Measurements from ENCODE around the gene THG1L. TPM values are rescaled to one million over a fixed set of nuclear protein-coding genes. Genes with fewer than 3 reads are reported as not detected.
"Not testable (repeated sequence)": the region's sequence is repeated elsewhere in the genome, so short reads cannot be mapped to it uniquely, and the experiment has no call there.

The THG1L gene
- polyA plus RNA-seq, 2 of the 4 experiments (the other 2 are of a cell fraction) = 36.9 to 45.6 TPM

DNA sequence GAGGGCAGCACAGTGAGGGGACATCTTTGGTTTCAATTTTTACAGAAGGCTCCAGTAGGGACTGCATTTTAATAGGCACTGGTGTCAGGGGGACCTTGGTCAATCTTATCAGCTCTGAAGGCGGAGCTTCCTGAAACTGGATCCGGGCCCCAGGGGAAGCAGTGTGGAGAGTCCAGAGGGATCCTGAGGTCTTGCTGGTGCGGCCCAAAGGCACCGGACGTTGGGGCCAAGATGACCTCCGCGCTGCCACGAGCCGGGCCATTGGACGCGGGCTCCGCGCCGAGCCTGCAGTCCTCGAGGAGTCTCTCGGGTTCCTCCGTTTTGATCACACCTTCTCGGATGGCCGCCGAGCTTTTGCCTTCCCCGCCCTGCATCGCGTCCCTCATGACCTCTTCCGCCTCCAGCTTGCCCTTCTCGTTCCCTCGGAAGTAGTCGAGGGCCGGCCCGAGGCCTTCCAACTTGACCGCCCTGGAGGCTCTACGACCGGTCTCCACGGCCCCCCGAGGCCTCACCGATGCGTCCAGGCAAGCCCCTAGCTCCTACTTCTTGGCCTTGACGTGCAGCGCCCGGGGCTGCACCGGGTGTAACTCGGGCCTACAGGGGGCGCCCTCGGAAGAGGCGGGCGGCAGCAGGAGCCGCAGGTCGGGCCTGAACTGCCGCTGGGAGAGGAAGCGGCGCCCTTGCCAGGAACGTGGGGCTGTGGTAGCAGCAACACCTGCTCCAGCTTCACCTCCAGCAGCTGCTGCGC is 41.1 kb upstream of the THG1L start:
- no peak for FAIRE-seq
- Histone ChIP-seq H3K4me1 (no peaks in the 10 kb centered on the region), H3K4me3 (no peak overlapping the region), H3K4me2 (no peak overlapping the region), H3K9me3 (no peaks in the 10 kb centered on the region), H3K27ac (no peak overlapping the region)
- ChIA-PET POLR2A (no interaction called here), CTCF (interaction anchor here (0.7 to 1.6 kb wide), 5 partner anchors 9 to 81 kb away, joined by 3 to 6 read pairs (median 4); partner anchors contain the start of gene LSM11)
- 91% methylated on average over 46 of the region's 52 CpGs for WGBS (ENCODE audit: missing lambda C conversion rate)
- TF ChIP-seq, protein P1, sequence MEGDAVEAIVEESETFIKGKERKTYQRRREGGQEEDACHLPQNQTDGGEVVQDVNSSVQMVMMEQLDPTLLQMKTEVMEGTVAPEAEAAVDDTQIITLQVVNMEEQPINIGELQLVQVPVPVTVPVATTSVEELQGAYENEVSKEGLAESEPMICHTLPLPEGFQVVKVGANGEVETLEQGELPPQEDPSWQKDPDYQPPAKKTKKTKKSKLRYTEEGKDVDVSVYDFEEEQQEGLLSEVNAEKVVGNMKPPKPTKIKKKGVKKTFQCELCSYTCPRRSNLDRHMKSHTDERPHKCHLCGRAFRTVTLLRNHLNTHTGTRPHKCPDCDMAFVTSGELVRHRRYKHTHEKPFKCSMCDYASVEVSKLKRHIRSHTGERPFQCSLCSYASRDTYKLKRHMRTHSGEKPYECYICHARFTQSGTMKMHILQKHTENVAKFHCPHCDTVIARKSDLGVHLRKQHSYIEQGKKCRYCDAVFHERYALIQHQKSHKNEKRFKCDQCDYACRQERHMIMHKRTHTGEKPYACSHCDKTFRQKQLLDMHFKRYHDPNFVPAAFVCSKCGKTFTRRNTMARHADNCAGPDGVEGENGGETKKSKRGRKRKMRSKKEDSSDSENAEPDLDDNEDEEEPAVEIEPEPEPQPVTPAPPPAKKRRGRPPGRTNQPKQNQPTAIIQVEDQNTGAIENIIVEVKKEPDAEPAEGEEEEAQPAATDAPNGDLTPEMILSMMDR (IDR thresholded peaks at IDR 0.05) = no peak
- TF ChIP-seq NFE2L2 (conservative IDR thresholded peaks at IDR 0.05; ENCODE audit: low read length) = no peak
- no peak for TF ChIP-seq EHMT2 (IDR thresholded peaks at IDR 0.05; ENCODE audit: low read depth)
- TF ChIP-seq, protein P2, sequence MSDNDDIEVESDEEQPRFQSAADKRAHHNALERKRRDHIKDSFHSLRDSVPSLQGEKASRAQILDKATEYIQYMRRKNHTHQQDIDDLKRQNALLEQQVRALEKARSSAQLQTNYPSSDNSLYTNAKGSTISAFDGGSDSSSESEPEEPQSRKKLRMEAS (IDR thresholded peaks at IDR 0.05) = no peak
- no peak for TF ChIP-seq GATA3 (IDR thresholded peaks at IDR 0.05; ENCODE audit: borderline replicate concordance)
- no peak for DNase-seq (ENCODE audit: low read depth in 1 of 2, low spot score in 1 of 2)
- ATAC-seq = no peak

DNA sequence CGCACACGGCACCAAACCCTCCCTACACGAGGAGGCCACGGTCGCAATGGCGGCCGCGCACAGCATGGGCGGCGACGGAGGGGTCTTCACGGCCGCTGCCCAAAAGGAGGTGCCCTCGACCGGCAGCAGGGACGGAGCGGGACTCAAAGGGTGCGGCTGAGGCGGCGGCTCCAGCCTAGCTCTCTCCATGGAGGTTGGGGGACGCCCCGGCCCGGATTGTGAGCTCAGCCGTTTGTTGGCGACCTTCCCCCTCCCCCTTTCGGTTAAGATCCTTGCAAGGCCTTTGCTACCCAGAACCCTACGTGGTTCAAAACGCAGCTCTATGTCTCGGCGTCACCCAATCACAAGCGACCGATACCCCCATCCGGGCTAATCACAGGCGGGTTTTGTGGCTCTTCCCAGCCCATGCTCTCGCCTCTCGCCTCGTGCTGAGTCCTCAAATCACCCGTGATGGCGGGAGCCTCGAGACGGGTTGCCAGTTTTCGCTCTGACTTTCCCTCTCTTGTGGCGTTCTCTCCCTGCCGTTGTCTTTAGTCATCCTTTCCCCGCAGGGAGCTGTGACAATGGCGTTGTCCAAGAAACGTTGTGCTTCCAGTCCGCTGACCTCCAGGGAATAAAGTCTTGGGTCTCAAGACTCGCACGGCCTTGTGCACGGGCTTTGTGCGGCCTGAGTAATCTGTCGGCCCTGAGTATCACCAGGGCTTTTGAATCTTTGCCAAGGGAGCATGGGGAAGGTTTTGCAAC is 40.4 kb upstream of the THG1L start:
- Histone ChIP-seq H3K4me1 (no peaks in the 10 kb centered on the region), H3K9me3 (no peaks in the 10 kb centered on the region), H3K4me2 (no peak overlapping the region), H3K27ac (no peak overlapping the region), H3K4me3 (no peak overlapping the region)
- no peak for FAIRE-seq
- WGBS (ENCODE audit: missing lambda C conversion rate) = 92% methylated on average over 51 of the region's 53 CpGs
- CTCF ChIA-PET = interaction anchor here (1.3 to 1.6 kb wide), 4 partner anchors 9 to 82 kb away, joined by 3 to 6 read pairs (median 5); partner anchors contain the start of gene LSM11
- no peak for DNase-seq (ENCODE audit: low read depth in 1 of 2, low spot score in 1 of 2)
- TF ChIP-seq NR3C1 (IDR thresholded peaks at IDR 0.05) = no peak
- no peak for TF ChIP-seq CBX8 (IDR thresholded peaks at IDR 0.05)
- TF ChIP-seq CHD4 (IDR thresholded peaks at IDR 0.05; ENCODE audit: borderline replicate concordance) = no peak
- TF ChIP-seq, protein P3, sequence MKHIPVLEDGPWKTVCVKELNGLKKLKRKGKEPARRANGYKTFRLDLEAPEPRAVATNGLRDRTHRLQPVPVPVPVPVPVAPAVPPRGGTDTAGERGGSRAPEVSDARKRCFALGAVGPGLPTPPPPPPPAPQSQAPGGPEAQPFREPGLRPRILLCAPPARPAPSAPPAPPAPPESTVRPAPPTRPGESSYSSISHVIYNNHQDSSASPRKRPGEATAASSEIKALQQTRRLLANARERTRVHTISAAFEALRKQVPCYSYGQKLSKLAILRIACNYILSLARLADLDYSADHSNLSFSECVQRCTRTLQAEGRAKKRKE (CRISPR knock-in tag; IDR thresholded peaks at IDR 0.05; ENCODE audit: low read depth) = no peak
- TF ChIP-seq ESRRA (IDR thresholded peaks at IDR 0.05; ENCODE audit: borderline replicate concordance, low read length) = no peak
- TF ChIP-seq SREBF2 (IDR thresholded peaks at IDR 0.05) = no peak
- no peak for TF ChIP-seq FOXS1 (CRISPR knock-in tag; IDR thresholded peaks at IDR 0.05)
- TF ChIP-seq PHF8 (IDR thresholded peaks at IDR 0.05; ENCODE audit: borderline replicate concordance, low read depth) = no peak
- no peak for TF ChIP-seq HDAC2 (IDR thresholded peaks at IDR 0.05)
- TF ChIP-seq CEBPB (IDR thresholded peaks at IDR 0.05) = no peak
- TF ChIP-seq, protein P4, sequence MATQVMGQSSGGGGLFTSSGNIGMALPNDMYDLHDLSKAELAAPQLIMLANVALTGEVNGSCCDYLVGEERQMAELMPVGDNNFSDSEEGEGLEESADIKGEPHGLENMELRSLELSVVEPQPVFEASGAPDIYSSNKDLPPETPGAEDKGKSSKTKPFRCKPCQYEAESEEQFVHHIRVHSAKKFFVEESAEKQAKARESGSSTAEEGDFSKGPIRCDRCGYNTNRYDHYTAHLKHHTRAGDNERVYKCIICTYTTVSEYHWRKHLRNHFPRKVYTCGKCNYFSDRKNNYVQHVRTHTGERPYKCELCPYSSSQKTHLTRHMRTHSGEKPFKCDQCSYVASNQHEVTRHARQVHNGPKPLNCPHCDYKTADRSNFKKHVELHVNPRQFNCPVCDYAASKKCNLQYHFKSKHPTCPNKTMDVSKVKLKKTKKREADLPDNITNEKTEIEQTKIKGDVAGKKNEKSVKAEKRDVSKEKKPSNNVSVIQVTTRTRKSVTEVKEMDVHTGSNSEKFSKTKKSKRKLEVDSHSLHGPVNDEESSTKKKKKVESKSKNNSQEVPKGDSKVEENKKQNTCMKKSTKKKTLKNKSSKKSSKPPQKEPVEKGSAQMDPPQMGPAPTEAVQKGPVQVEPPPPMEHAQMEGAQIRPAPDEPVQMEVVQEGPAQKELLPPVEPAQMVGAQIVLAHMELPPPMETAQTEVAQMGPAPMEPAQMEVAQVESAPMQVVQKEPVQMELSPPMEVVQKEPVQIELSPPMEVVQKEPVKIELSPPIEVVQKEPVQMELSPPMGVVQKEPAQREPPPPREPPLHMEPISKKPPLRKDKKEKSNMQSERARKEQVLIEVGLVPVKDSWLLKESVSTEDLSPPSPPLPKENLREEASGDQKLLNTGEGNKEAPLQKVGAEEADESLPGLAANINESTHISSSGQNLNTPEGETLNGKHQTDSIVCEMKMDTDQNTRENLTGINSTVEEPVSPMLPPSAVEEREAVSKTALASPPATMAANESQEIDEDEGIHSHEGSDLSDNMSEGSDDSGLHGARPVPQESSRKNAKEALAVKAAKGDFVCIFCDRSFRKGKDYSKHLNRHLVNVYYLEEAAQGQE (IDR thresholded peaks at IDR 0.05) = no peak
- no peak for TF ChIP-seq HOXB13 (CRISPR knock-in tag; IDR thresholded peaks at IDR 0.05; ENCODE audit: low read depth)
- no peak for ATAC-seq
- POLR2A ChIA-PET = no interaction called here

DNA sequence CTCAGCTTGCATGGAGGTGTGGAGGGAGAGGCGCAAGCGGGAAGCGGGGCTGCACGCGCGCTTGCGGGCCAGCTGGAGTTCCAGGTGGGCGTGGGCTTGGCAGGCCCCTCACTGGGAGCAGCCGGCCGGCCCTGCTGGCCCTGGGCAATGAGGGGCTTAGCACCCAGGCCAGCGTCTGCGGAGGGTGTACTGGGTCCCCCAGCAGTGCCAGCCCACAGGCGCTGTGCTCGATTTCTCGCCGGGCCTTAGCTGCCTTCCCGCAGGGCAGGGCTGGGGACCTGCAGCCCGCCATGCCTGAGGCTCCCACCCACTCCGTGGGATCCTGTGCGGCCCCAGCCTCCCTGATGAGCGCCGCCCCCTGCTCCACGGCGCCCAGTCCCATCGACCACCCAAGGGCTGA is 37.4 kb upstream of the THG1L start:
- DNase-seq (ENCODE audit: low read depth in 1 of 2, low spot score in 1 of 2); H3K4me1 ChIP-seq; H3K27ac ChIP-seq; POLR2A ChIA-PET; H3K4me2 ChIP-seq; H3K4me3 ChIP-seq; FAIRE-seq; H3K9me3 ChIP-seq; ATAC-seq: not testable (repeated sequence)
- WGBS (ENCODE audit: missing lambda C conversion rate) = 90% methylated on average over 19 of the region's 25 CpGs
- CTCF ChIA-PET = interaction anchor here (1.1 kb wide), 1 partner anchor 10 kb away, joined by 3 read pairs; no protein-coding TSS in a partner anchor

DNA sequence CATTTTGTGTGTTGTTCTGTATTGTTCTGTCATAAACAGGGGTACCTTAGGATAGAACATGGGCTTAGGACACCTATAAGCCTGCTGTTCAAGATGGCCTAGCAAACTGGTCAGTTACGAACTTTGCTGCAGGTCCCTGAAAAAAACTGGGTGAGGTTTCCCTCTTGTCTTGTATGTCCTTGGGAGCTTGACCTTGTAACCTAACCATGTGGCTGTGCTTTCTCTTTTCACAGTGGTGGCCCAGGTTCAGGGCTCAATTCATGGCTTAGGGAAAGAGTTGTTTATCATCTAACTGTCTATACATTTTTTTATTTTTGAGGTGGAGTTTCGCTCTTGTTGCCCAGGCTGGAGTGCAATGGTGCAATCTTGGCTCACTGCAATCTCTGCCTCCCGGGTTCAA is 35.1 kb upstream of the THG1L start:
- H3K9me3 ChIP-seq; POLR2A ChIA-PET; H3K4me3 ChIP-seq; H3K4me2 ChIP-seq; H3K4me1 ChIP-seq; DNase-seq (ENCODE audit: low read depth in 1 of 2, low spot score in 1 of 2); FAIRE-seq; H3K27ac ChIP-seq; ATAC-seq: not testable (repeated sequence)
- CTCF ChIA-PET = interaction anchor here (1.0 to 1.3 kb wide), 3 partner anchors 13 to 353 kb away, joined by 3 to 7 read pairs (median 3); no protein-coding TSS in a partner anchor
- 88% methylated on average over 3 of the region's 3 CpGs for WGBS (ENCODE audit: missing lambda C conversion rate)

DNA sequence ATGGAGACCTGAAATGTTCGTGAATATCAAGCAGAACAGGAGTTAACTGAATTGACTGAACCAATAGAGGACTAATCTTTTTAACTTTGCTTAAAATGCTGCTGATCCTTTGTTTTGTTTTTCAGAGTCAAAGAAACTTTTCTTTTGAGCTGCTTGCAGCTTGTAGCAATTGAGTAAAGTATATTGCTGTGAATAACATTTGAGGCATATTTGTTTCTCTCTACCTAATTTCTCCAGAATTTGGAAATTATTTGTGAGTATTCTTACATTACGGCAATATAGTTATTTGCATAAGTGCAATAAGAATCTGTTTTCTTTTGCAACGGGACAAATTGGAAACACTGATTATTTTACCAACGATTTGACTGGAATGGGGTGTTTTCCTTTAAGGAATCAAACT is 32.5 kb upstream of the THG1L start:
- FAIRE-seq, CTCF ChIA-PET: not testable (repeated sequence)

More for the DNA sequence above, 32.5 kb upstream of the THG1L start:
- H3K9me3 ChIP-seq; DNase-seq (ENCODE audit: low read depth in 1 of 2, low spot score in 1 of 2); H3K4me1 ChIP-seq; H3K4me3 ChIP-seq; H3K27ac ChIP-seq; H3K4me2 ChIP-seq; ATAC-seq; POLR2A ChIA-PET: not testable (repeated sequence)
- 43% methylated on average over 4 of the region's 4 CpGs for WGBS (ENCODE audit: missing lambda C conversion rate)

Measured in A549 (cell line).